Measurements from ENCODE around the gene XPO6.

GRCh38 chr16:28155293-28155692 lies 56.5 kb downstream of the XPO6 start:
- TF ChIP-seq POLR2A (IDR thresholded peaks at IDR 0.05; ENCODE audit: low read depth, low read length) (no peak), POLR2AphosphoS5 (IDR thresholded peaks at IDR 0.05; ENCODE audit: low read depth, low read length) (no peak), TAF1 (IDR thresholded peaks at IDR 0.05; ENCODE audit: low read depth, low read length) (no peak), POU2F2 (IDR thresholded peaks at IDR 0.05; ENCODE audit: low read depth, low read length) (no peak), SPI1 (IDR thresholded peaks at IDR 0.05; ENCODE audit: low read depth, low read length) (no peak), PAX5 (IDR thresholded peaks at IDR 0.05; ENCODE audit: insufficient read depth, low read length, severe bottlenecking) (no peak)
